Measurements from ENCODE around the gene POLR2A. TPM values are rescaled to one million over a fixed set of nuclear protein-coding genes. Genes with fewer than 3 reads are reported as not detected.
A peak's percentile ranks its signal among the peaks of the same experiment; 100 is the strongest.

POLR2A gene
- total and polyA plus RNA-seq, 2 of the 13 experiments (the other 11 are each of a cell fraction or from before 2014, with no cell fraction given), result 17.8 to 18.3 TPM

GRCh38 chr17:7435676-7436555, 48.2 kb upstream of the POLR2A start (continued):
- no peak for TF ChIP-seq NR0B2 (CRISPR knock-in tag; IDR thresholded peaks at IDR 0.05)
- no peak for TF ChIP-seq ZNF101 (CRISPR knock-in tag; IDR thresholded peaks at IDR 0.05; ENCODE audit: borderline replicate concordance, low read depth)
- no peak for TF ChIP-seq NFYC (CRISPR knock-in tag; IDR thresholded peaks at IDR 0.05)
- TF ChIP-seq SRF (IDR thresholded peaks at IDR 0.05; ENCODE audit: low read depth, low read length), result no peak
- TF ChIP-seq KAT2B (IDR thresholded peaks at IDR 0.05; ENCODE audit: borderline replicate concordance, low read depth, low read length), result no peak
- TF ChIP-seq SPEN (CRISPR knock-in tag; IDR thresholded peaks at IDR 0.05; ENCODE audit: low read depth), result no peak; the same call in 1 of the 2 replicates
- TF ChIP-seq HNF4A (CRISPR knock-in tag; IDR thresholded peaks at IDR 0.05), result no peak
- 0 out of 2 replicates have a peak, but pooled peaks have one; percentile 51 for TF ChIP-seq UBTF (CRISPR knock-in tag; IDR thresholded peaks at IDR 0.05)
- TF ChIP-seq ZNF598 (CRISPR knock-in tag; IDR thresholded peaks at IDR 0.05; ENCODE audit: borderline replicate concordance), result no peak
- no peak for TF ChIP-seq DR1 (CRISPR knock-in tag; IDR thresholded peaks at IDR 0.05)
- TF ChIP-seq ZNF331 (CRISPR knock-in tag; IDR thresholded peaks at IDR 0.05), result no peak
- TF ChIP-seq POGZ (CRISPR knock-in tag; IDR thresholded peaks at IDR 0.05), result no peak
- TF ChIP-seq ZNF275 (CRISPR knock-in tag; IDR thresholded peaks at IDR 0.05; ENCODE audit: borderline replicate concordance), result no peak
- TF ChIP-seq HES4 (CRISPR knock-in tag; IDR thresholded peaks at IDR 0.05; ENCODE audit: borderline replicate concordance), result no peak
- TF ChIP-seq MEIS1 (CRISPR knock-in tag; IDR thresholded peaks at IDR 0.05; ENCODE audit: borderline replicate concordance), result no peak
- no peak for TF ChIP-seq NR2F6 (IDR thresholded peaks at IDR 0.05)
- no peak for TF ChIP-seq NR2F6 (CRISPR knock-in tag; IDR thresholded peaks at IDR 0.05)
- no peak for TF ChIP-seq MLX (CRISPR knock-in tag; IDR thresholded peaks at IDR 0.05)
- TF ChIP-seq EP300 (IDR thresholded peaks at IDR 0.05; ENCODE audit: low read depth in 2 of 2, low read length in 2 of 2), result no peak
- no peak for TF ChIP-seq EP300 (CRISPR knock-in tag; IDR thresholded peaks at IDR 0.05; ENCODE audit: borderline replicate concordance)
- TF ChIP-seq, protein P1, sequence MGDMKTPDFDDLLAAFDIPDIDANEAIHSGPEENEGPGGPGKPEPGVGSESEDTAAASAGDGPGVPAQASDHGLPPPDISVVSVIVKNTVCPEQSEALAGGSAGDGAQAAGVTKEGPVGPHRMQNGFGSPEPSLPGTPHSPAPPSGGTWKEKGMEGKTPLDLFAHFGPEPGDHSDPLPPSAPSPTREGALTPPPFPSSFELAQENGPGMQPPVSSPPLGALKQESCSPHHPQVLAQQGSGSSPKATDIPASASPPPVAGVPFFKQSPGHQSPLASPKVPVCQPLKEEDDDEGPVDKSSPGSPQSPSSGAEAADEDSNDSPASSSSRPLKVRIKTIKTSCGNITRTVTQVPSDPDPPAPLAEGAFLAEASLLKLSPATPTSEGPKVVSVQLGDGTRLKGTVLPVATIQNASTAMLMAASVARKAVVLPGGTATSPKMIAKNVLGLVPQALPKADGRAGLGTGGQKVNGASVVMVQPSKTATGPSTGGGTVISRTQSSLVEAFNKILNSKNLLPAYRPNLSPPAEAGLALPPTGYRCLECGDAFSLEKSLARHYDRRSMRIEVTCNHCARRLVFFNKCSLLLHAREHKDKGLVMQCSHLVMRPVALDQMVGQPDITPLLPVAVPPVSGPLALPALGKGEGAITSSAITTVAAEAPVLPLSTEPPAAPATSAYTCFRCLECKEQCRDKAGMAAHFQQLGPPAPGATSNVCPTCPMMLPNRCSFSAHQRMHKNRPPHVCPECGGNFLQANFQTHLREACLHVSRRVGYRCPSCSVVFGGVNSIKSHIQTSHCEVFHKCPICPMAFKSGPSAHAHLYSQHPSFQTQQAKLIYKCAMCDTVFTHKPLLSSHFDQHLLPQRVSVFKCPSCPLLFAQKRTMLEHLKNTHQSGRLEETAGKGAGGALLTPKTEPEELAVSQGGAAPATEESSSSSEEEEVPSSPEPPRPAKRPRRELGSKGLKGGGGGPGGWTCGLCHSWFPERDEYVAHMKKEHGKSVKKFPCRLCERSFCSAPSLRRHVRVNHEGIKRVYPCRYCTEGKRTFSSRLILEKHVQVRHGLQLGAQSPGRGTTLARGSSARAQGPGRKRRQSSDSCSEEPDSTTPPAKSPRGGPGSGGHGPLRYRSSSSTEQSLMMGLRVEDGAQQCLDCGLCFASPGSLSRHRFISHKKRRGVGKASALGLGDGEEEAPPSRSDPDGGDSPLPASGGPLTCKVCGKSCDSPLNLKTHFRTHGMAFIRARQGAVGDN (CRISPR knock-in tag; IDR thresholded peaks at IDR 0.05), result peak; percentile 50
- no peak for TF ChIP-seq GTF2F1 (IDR thresholded peaks at IDR 0.05; ENCODE audit: low read length)

All from HepG2 (cell line).